Measurements from ENCODE around the gene RGS7.
"Not testable (repeated sequence)": the region's sequence is repeated elsewhere in the genome, so short reads cannot be mapped to it uniquely, and the experiment has no call there.

The RGS7 gene

DNA sequence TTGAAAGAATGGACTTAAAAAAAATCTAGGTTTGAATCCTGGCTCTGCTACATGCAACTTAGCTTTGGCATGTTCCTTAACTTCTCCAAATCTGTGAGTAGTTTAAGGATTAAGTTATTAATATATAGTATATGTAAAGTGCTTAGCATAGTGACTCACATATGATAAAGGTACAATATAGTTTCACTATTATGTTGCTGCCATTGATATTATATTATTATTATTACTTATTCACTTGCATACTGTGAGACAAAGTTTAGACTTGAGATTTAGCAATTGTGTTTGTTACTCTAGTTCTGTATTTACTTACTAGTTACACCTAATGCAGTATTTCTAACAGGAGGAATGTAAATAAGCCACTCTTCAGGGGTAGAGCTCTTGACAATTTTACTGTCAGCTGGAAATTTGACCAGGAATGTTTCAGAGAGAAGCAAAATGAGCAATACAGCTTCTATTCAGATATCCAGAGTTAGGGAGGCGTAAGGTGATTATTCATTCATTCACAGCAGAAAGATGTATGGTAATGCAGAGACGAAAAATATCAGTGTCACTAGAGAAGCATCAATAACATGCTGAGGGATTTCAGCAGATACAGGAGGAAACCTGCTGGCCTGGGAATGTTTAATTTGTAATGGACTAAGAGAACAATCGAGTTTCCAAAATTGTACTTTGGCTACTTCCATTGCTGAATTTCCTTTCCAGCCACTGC lies 25.5 kb downstream of the RGS7 start:
- no peak for DNase-seq (ENCODE audit: low spot score)

DNA sequence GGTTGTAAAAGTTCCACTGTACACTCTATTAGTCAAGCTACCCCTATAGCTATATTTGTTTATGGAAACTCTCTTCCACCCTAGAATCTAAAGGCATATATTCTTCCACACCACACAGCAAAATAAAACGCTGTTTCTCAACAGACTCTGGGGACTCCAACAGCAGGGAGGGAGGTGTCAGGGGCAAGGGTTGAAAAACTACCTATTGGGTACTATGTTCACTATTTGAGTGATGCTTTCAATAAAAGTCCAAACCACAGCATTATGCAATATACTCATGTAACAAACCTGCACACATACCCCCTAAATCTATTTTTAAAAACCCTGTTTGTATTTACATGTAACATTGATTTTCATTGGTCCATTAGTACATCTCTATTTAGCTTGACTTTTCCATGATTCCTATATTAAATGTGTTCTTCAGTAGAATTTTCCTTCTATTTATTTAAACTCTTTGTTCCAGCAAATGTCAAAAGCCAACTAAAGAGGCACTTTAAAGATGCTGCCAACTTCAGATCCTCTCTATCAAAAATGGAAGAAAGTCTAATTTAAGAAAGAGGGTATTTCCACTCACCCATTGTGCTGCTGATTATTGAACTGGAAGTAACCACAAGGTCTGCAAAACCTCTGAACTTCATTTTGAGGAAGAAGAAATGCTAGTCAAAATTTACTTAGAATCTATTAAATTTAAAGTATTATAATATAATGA lies 26.2 kb downstream of the RGS7 start:
- no peak for DNase-seq (ENCODE audit: low spot score)

DNA sequence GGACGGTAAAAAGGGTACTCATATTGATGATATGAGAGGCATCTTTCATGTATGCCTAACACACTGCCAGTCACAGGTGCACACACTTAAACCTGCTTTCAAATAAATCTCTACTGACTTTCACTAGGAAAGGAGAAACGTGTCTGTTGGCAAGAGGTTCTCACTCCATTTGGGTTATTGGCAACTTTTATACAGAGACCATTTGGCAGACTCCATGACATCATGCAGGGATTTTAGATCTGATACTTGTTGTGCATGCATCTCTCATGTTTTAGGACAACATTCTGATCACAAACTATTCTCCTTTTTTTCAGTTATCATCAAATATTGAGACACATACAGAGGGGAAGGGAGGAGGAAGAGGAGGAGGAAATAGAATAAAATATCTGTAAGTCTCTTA lies 31.5 kb downstream of the RGS7 start:
- no peak for DNase-seq (ENCODE audit: low spot score)

DNA sequence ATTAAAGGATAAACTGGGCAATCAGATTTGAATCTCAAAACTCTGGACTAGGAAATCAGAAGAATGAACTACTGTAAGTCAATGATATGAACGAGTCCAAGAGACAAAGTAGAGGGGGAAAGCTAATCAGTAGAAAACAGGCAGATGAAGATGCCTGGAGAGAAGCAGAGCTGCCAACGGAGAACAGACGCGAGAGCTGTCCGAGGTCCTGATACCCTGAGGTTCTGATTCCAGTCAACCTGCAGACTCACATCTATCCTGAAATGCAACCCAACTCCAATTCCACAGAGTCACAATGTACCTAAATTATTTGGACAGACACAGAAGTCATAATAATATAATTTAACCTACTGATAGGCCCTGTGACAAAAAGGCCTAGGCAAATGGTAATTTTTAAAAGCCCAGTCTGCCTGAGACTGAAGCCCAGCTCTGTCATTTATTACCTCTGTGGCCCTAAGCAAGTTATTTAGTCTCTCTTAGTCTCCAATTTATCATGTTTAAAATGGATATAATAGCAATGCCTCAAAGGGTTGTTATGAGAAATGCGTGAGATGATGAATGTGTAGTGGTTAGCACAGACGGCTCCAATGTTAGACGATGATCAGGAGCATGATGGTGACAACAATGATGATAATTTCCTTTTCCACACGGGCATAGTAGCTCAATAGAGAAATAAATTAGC lies 33.4 kb downstream of the RGS7 start:
- peak; percentile 26 for DNase-seq (ENCODE audit: low spot score)

DNA sequence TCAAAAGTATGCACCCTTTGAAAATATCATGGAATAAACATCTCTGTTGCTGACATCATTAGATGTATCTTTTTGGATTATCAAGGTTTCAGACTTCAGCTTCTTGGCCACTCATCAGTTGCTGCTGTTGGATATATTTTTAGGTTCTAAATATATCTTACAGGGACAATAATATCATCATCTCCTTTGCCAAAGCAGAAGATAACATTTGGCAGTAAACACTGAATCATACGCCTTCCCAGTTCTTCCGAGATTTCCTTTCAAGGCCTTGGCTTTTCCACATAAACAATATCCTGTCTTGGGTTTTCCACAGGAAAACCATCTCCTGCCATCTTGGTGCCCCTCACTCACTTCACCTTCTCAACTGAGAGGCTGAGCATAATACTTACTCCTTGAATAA lies 39.3 kb downstream of the RGS7 start:
- no peak for DNase-seq (ENCODE audit: low spot score)

DNA sequence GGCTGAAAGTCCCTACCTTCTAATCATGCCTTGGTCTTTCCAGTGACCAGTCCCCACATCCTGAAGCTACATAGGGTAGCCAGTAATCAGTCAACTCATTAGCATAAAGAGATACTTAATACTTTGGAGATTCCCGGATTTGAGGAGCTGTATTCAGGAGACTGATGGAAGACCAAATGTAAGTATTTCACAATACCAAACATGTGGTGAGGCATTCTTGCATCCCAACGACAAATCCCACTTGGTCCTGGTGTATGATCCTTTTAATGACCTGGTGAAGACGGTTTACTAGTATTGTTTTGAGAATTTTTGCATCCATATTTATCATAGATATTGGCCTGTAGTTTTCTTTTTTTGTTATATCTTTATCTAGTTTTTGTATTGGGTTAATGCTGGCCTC lies 40.6 kb downstream of the RGS7 start:
- DNase-seq (ENCODE audit: low spot score): no peak

DNA sequence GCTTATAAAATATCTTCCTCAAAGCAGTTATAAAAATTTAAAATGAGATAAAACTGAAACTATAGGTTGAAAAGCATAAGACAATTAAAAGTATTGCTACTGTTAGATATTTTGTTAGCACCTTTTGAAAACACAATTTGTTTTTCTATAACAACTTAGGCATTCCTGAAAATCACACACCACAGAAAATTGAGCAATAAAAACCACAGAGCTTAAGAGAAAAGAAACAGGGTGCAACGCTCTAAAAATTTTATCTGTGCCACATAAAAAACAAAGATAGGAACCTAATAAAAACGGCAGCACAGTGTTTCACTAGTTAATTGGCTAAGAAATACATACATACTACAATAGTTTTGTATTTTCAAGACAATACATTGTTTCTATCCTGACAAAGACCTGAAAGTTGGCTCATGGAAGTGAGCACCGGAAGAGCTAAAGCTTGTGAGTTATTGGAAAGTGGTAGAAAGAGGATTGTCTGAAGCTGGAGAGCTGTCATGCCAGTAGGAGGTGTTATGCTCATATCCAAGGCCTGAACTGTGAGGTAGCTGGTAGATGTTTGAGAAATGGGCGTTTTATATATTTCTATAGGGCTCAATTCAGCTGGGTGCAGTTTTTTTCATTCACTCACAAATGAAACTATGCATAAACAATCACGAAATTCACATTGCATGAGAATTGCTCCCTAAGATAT lies 45.8 kb downstream of the RGS7 start:
- no peak for DNase-seq (ENCODE audit: low spot score)

DNA sequence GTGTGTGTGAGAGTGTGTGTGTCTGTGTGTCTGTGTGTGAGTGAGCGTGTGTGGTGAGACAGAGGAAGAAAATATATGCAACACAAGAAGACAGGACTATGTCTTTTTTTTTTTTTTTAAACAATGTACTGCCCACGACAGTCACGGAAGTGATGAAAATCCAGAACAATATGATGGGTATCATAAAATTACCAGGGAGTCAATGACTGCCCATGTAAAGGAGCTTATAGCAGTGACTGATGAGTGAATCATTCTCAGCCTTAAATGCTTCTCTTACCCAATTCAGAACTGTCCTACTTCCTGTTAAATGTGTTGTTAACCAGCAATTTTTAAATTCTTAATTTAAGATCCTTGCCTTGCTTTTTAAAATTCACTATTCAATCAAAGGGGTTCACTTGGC lies 46.6 kb downstream of the RGS7 start:
- DNase-seq (ENCODE audit: low spot score): no peak

DNA sequence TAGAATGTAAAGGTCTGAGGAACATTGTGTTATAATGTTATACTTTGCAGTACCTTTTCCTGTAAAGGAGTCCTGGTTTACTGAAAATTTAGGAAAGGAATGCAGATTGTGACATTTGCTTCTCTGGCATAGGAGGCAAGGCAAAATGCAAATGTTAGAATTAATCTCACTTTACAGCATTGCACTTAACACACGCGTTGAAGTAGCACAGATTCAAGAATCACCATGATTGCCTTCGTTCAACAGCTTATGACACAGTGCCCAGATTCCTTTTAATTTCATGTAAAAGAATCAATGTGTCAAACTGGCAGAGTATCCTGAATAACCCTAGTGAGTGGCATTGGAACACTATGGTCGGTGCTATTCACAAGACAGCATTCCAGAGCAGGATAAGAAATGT lies 47.4 kb downstream of the RGS7 start:
- DNase-seq (ENCODE audit: low spot score): no peak

DNA sequence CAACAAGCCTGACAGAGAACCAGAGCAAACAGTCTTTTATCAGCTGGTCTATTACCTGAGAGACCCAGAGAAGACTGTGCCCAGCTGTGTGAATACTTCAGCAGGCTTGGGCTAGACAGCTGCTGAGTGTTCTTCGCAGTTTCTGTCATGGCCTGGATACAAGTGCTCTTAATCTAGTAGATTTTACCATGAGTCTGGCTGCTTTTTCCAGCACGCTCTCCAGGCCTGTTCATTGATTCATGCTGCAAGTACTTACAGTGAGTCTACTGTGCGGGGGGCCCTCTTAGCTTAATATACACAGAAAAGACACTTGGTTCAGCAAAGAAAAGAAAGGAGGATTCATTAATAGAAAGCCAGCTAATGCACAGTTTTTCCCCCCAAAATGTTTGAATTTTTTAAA lies 48.5 kb downstream of the RGS7 start:
- DNase-seq (ENCODE audit: low spot score): no peak

DNA sequence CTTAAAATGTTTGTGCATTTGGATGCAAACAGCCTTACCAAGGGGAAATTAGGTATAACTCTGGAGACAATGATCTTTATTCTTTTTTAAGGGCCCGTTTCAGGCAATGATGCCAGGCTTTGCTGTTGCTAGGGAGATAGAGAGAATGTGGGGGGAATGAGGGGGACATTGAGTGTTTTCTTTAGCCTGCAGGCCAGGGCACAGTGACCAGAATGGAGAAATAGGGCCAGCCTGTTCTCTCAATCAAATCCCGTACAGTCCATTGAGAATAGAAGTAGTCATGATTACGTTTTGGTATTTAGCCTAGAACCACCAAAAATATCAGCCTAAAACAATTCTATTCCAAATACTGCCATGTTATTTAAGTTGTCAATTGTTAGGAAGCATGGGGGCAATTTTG lies 49.0 kb downstream of the RGS7 start:
- DNase-seq (ENCODE audit: low spot score): no peak

DNA sequence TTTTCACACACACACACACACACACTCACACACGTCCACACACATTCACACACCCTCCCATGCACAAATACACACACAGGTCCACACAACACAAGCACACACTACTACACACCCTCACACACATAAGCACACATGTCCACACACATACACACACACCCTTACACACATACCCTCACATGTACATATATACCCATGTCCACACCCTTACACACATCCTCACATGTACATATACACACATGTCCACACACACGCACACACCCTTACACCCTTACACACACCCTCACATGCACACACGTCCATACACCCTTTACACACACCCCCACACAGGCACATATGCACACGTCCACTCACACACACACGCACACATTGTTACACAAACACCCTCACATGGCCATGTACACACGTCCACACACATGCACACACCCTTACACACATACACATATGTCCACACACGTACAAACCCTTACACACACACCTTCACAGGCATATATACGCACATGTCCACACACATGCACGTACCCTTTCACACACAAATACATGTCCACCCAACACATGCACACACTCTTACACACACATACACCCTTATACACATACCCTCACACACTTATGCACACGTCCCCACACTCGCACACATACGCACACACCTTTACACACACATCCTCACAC lies 50.7 kb downstream of the RGS7 start:
- no peak for DNase-seq (ENCODE audit: low spot score)

DNA sequence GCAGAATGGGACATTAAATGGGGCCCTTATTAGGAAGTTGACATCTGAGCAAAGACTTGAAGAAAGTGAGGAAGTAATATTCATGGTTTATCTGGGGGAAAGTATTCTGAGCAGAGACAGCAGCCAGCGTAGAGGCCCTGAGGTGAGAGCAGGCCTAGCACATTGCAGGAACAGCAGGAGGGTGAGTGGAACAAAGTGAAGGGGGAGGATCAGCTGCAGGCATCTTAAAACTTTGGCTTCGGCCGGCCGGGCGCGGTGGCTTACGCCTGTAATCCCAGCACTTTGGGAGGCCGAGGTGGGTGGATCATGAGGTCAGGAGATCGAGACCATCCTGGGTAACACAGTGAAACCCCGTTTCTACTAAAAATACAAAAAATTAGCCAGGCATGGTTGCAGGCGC lies 55.0 kb downstream of the RGS7 start:
- DNase-seq (ENCODE audit: low spot score): not testable (repeated sequence)

DNA sequence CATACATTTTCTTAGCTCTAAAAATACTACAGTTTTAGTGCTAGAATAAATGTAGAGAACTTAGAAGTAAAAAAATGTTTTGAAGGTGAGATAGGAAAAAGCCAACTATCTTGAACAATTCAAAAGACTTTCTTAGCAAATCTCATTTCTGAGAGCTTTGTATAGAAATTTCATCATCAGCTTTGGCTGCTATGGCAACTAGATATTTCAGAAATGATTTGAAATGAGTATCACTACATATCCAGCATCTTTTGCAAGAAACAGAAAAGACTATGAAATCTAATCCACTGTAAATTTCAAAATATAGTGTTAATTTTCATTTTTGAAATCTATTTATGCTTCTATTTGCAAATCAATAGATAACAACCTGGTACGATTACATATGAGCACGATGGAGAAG lies 57.7 kb downstream of the RGS7 start:
- no peak for DNase-seq (ENCODE audit: low spot score)

DNA sequence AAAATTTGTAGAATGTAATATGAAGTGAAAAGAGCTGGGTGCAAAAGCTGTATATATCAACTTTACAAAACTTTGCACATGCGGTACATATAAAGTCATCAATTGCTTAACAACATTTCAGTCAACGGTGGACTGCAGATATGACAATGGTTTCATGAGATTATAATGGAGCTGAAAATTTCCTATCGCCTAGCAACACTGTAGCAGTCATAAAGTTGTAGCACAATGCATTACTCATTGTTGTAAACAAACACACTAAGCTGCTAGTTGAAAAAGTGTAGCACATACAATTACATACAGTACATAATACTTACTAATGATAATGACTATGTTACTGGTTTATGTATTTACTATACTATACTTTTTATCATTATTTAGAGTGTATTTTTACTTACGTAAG lies 64.0 kb downstream of the RGS7 start:
- DNase-seq (ENCODE audit: low spot score): no peak

DNA sequence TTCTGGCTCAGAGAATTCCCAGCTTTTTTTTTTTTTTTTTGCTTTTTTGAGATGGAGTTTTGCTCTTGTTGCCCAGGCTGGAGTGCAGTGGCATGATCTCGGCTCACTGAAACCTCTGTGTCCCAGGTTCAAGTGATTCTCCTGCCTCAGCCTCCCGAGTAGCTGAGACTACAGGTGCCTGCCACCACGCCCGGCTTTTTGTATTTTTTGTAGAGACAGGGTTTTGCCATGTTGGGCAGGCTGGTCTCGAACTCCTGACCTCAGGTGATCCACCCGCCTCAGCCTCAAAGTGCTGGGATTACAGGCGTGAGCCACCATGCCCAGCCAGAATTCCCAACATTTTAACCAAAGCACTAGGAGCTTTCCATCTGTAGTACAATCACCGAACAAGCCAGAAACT lies 65.5 kb downstream of the RGS7 start:
- DNase-seq (ENCODE audit: low spot score): not testable (repeated sequence)

DNA sequence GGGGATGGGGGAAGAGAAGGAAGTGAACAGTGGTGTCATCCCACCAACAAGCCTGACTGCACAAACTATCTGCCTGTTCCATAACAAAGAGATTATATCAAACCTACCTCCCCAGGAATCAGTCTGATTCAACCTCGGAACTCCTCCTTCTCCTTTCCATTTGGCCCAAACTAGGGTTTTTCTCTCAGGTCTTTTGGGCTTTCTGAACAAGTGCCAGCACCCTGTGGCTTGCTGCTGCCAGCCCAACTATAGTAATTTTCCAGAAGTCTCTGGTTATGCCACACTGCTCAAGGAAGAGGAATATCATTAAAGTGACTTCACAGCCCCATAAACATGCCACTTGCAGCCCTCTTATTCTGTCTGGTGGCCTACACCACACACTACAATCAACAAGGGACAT lies 70.5 kb downstream of the RGS7 start:
- no peak for DNase-seq (ENCODE audit: low spot score)

DNA sequence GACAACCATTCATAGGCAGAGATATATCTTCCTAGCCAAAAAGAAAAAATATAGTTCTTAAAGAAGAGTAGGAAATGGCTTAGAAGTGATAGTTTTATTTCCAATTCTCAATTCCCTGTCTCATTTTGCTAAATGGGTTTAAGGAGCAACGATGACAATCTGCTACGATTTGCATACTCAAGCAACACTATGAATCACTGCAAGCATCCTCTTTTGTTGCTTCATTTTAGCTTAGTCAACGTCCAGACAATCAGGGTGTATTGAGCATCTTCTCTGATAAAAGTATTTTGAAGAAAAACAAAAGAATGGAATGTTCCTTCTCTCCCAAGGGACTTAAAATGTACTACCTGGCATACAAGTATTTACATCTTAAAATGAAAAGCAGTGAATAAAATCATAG lies 80.6 kb downstream of the RGS7 start:
- no peak for DNase-seq (ENCODE audit: low spot score)

DNA sequence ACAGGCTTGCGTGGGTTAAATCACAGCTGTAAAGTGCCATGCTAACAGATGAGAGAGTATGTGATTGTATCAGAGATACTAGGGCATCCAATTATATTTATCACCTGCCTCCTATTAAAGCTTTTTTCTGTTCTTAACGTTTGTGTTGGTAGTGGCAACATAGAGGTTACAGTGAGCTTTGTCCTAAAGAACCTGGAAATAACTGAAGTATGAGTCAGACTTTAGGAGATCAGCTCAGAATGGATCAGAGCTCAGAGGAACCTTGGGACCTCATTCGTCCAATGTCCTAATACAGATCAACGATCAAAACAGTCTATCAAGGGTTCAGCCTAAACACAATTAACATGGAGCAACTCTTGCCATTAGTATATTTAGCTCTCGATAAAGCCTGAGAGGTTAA lies 81.0 kb downstream of the RGS7 start:
- no peak for DNase-seq (ENCODE audit: low spot score)

DNA sequence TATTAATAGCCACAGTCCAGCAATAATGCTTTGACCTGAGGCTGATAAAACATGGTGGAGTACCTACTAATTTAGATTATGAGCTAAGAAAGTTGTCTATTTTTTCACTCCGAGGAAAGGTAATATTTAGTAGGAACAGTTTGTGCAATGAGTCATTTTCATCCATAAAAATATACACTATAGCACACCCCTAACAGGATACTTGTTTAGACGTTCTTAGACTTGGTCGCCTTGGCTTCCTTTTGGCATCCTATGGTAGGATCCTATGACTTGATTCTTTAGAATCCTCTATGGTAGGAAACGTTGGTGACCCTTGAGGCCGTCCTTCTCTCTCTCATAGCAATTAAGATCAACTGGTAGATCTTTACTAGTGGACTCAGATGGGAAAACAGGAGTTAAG lies 81.8 kb downstream of the RGS7 start:
- DNase-seq (ENCODE audit: low spot score): no peak

DNA sequence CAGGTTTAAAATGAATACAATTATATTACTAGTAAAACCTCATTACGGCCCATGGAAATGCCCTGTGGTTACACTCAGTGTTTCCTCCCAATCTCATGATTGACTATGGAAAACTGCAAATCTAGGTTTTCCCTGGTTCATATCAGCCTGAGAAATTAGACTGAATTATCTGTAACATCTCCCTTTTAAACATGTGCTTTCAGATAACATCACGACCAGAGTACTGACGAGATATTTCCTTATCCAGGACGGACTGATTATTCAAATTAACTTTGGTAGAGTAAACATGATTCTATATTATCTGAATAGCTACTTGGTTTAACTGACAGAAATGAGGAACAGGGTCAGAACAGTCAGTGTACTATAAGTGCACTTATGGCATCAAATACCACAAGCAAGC lies 82.3 kb downstream of the RGS7 start:
- DNase-seq (ENCODE audit: low spot score): no peak

DNA sequence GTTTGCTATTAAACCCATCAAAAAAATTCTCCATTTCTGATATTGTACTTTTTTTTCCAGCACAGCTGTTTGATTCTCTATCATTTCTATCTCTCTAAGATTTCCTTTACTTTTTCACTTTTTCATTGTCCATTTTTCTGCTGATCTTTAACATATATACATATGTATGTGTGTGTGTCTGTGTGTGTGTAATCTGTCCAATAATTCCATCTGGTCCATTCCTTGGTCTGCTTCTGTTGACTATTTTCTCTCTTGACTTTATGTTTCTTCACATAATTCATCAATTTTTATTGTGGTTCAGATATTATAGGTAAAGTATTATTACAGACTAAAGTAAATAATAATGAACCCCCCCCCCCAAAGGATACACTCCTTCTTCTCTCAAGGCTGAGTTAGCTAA lies 84.2 kb downstream of the RGS7 start:
- no peak for DNase-seq (ENCODE audit: low spot score)
